ENCODE data around the gene OR2K2.

DNA sequence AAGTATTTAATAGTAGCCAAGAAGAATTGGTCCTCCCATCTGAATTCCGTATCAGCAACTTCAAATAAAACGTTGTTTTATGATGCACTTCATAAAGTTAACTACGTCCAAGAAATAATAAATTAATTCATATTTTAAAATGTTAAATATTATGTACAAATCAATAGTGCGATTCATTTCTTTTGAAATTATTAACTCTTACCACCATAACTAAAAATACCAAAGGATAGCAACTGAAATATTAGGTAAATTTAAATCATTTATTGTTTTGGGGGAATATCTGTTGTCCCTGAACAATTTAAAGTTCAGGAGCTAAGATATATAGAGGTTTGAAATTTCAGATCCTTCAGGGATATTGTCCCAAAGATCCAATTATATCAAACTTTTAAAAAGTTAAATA is at the start of gene OR2K2:
- TF ChIP-seq, protein P1, sequence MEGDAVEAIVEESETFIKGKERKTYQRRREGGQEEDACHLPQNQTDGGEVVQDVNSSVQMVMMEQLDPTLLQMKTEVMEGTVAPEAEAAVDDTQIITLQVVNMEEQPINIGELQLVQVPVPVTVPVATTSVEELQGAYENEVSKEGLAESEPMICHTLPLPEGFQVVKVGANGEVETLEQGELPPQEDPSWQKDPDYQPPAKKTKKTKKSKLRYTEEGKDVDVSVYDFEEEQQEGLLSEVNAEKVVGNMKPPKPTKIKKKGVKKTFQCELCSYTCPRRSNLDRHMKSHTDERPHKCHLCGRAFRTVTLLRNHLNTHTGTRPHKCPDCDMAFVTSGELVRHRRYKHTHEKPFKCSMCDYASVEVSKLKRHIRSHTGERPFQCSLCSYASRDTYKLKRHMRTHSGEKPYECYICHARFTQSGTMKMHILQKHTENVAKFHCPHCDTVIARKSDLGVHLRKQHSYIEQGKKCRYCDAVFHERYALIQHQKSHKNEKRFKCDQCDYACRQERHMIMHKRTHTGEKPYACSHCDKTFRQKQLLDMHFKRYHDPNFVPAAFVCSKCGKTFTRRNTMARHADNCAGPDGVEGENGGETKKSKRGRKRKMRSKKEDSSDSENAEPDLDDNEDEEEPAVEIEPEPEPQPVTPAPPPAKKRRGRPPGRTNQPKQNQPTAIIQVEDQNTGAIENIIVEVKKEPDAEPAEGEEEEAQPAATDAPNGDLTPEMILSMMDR (IDR thresholded peaks at IDR 0.05), result no peak
- TF ChIP-seq, protein P2, sequence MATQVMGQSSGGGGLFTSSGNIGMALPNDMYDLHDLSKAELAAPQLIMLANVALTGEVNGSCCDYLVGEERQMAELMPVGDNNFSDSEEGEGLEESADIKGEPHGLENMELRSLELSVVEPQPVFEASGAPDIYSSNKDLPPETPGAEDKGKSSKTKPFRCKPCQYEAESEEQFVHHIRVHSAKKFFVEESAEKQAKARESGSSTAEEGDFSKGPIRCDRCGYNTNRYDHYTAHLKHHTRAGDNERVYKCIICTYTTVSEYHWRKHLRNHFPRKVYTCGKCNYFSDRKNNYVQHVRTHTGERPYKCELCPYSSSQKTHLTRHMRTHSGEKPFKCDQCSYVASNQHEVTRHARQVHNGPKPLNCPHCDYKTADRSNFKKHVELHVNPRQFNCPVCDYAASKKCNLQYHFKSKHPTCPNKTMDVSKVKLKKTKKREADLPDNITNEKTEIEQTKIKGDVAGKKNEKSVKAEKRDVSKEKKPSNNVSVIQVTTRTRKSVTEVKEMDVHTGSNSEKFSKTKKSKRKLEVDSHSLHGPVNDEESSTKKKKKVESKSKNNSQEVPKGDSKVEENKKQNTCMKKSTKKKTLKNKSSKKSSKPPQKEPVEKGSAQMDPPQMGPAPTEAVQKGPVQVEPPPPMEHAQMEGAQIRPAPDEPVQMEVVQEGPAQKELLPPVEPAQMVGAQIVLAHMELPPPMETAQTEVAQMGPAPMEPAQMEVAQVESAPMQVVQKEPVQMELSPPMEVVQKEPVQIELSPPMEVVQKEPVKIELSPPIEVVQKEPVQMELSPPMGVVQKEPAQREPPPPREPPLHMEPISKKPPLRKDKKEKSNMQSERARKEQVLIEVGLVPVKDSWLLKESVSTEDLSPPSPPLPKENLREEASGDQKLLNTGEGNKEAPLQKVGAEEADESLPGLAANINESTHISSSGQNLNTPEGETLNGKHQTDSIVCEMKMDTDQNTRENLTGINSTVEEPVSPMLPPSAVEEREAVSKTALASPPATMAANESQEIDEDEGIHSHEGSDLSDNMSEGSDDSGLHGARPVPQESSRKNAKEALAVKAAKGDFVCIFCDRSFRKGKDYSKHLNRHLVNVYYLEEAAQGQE (IDR thresholded peaks at IDR 0.05; ENCODE audit: insufficient read depth in 1 of 2, low read depth in 2 of 2, low read length in 1 of 2), result no peak
- TF ChIP-seq POLR2AphosphoS5 (IDR thresholded peaks at IDR 0.05; ENCODE audit: low read depth, low read length) (no peak), TCF7L2 (IDR thresholded peaks at IDR 0.05; ENCODE audit: low read depth, low read length) (no peak), SIN3A (IDR thresholded peaks at IDR 0.05; ENCODE audit: borderline replicate concordance, insufficient read depth, low read depth, low read length) (no peak)

All from Panc1 (cell line).